ENCODE data around the gene PLD1. TPM values are rescaled to one million over a fixed set of nuclear protein-coding genes. Genes with fewer than 3 reads are reported as not detected.

Gene PLD1
- total RNA-seq, 1 experiment from 2014 or later: 5.3 TPM

GRCh38 chr3:171849617-171850319, 39.5 kb upstream of the PLD1 start:
- no TSS peak for BruUV-seq (replicated peaks)
- Histone ChIP-seq H3K27me3 (replicated peaks; ENCODE audit: control insufficient read depth, insufficient read depth, low read length) (no peaks in the 10 kb centered on the region), H3K9me3 (peaks cover 16% of the 10 kb centered on the region), H3K4me3 (ENCODE audit: low read depth, low read length) (no peak overlapping the region), H3K4me1 (peaks cover 8% of the 10 kb centered on the region), H3K36me3 (ENCODE audit: control insufficient read depth, insufficient read depth, low read length) (no peaks in the 10 kb centered on the region)
- Mint-ChIP-seq H3K9me3 (ENCODE audit: unreplicated experiment) (peaks cover 35% of the 10 kb centered on the region), H3K36me3 (ENCODE audit: insufficient read depth, unreplicated experiment) (no peaks in the 10 kb centered on the region), H3K27ac (ENCODE audit: unreplicated experiment) (no peak overlapping the region), H3K4me1 (ENCODE audit: low read depth, unreplicated experiment) (peaks cover 23% of the 10 kb centered on the region), H3K27me3 (ENCODE audit: insufficient read depth, unreplicated experiment) (no peaks in the 10 kb centered on the region), H3K4me3 (ENCODE audit: unreplicated experiment) (no peak overlapping the region)
- CTCF ChIA-PET: no interaction called here
- no peak for DNase-seq
- POLR2A ChIA-PET: no interaction called here
- no peak for TF ChIP-seq CTCF (IDR thresholded peaks at IDR 0.05; ENCODE audit: insufficient read depth in 1 of 2, low read depth in 1 of 2, low read length in 1 of 2, severe bottlenecking in 1 of 2, unreplicated experiment in 1 of 2)
- intact Hi-C loops (cut with micrococcal nuclease; ENCODE audit: unreplicated experiment): no loop called here

GRCh38 chr3:171847595-171848259, 37.4 kb upstream of the PLD1 start:
- no peak for TF ChIP-seq CTCF (IDR thresholded peaks at IDR 0.05; ENCODE audit: insufficient read depth in 1 of 2, low read depth in 1 of 2, low read length in 1 of 2, severe bottlenecking in 1 of 2, unreplicated experiment in 1 of 2)
- H3K36me3 Mint-ChIP-seq (ENCODE audit: insufficient read depth, unreplicated experiment): no peaks in the 10 kb centered on the region
- ChIA-PET POLR2A (no interaction called here), CTCF (no interaction called here)
- intact Hi-C loops (cut with micrococcal nuclease; ENCODE audit: unreplicated experiment): no loop called here
- no peak overlapping the region for H3K27ac Mint-ChIP-seq (ENCODE audit: unreplicated experiment)
- no TSS peak for BruUV-seq (replicated peaks)
- H3K9me3 ChIP-seq: peaks cover 3% of the 10 kb centered on the region; the same call in 1 of the 2 replicates
- H3K27me3 ChIP-seq (replicated peaks; ENCODE audit: control insufficient read depth, insufficient read depth, low read length): no peaks in the 10 kb centered on the region
- H3K4me3 ChIP-seq (ENCODE audit: low read depth, low read length): no peak overlapping the region
- H3K36me3 ChIP-seq (ENCODE audit: control insufficient read depth, insufficient read depth, low read length): no peaks in the 10 kb centered on the region
- peaks cover 14% of the 10 kb centered on the region for H3K4me1 ChIP-seq
- peaks cover 23% of the 10 kb centered on the region for H3K9me3 Mint-ChIP-seq (ENCODE audit: unreplicated experiment)
- H3K4me3 Mint-ChIP-seq (ENCODE audit: unreplicated experiment): no peak overlapping the region
- H3K4me1 Mint-ChIP-seq (ENCODE audit: low read depth, unreplicated experiment): peaks cover 26% of the 10 kb centered on the region
- no peak for DNase-seq
- H3K27me3 Mint-ChIP-seq (ENCODE audit: insufficient read depth, unreplicated experiment): no peaks in the 10 kb centered on the region

- Mint-ChIP-seq H3K36me3 (ENCODE audit: insufficient read depth, unreplicated experiment) (no peaks in the 10 kb centered on the region), H3K4me1 (ENCODE audit: low read depth, unreplicated experiment) (peaks cover 26% of the 10 kb centered on the region), H3K27me3 (ENCODE audit: insufficient read depth, unreplicated experiment) (no peaks in the 10 kb centered on the region), H3K27ac (ENCODE audit: unreplicated experiment) (no peak overlapping the region), H3K9me3 (ENCODE audit: unreplicated experiment) (peaks cover 20% of the 10 kb centered on the region), H3K4me3 (ENCODE audit: unreplicated experiment) (no peak overlapping the region)
- intact Hi-C loops (cut with micrococcal nuclease; ENCODE audit: unreplicated experiment): no loop called here
- ChIA-PET CTCF (no interaction called here), POLR2A (no interaction called here)
- no peak overlapping the region for H3K4me3 ChIP-seq (ENCODE audit: low read depth, low read length)
- TF ChIP-seq CTCF (IDR thresholded peaks at IDR 0.05; ENCODE audit: insufficient read depth in 1 of 2, low read depth in 1 of 2, low read length in 1 of 2, severe bottlenecking in 1 of 2, unreplicated experiment in 1 of 2): no peak
- no TSS peak for BruUV-seq (replicated peaks)
- DNase-seq: no peak
- no peaks in the 10 kb centered on the region for H3K36me3 ChIP-seq (ENCODE audit: control insufficient read depth, insufficient read depth, low read length)
- peaks cover 14% of the 10 kb centered on the region for H3K4me1 ChIP-seq
- H3K9me3 ChIP-seq: peaks cover 3% of the 10 kb centered on the region; the same call in 1 of the 2 replicates
- H3K27me3 ChIP-seq (replicated peaks; ENCODE audit: control insufficient read depth, insufficient read depth, low read length): no peaks in the 10 kb centered on the region
These were observed 36.9 kb upstream of the PLD1 start for GRCh38 chr3:171847133-171847532.

Data from Caco-2 (cell line).